Measurements from ENCODE around the gene EDN2.

Gene EDN2

DNA sequence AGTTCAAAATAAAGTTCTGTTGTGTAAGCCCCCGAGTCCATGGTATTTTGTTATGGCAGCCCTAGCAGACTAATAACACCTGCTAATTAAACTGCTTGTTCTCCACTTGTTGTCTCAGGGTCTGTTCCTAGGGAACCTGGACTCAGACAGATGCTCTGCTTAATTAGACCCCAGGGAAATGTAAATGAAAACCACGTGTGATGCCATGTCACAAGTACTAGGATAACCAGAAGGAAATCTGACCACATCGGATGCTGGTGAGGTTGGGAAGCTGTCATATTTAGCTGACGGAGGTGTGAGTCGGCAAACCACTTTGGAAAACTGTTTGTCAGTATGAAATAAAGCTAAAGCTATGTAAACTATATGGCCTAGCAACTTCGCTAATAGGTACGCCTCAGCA, 19.6 kb downstream of the EDN2 start:
- no peak for DNase-seq (ENCODE audit: low spot score)

DNA sequence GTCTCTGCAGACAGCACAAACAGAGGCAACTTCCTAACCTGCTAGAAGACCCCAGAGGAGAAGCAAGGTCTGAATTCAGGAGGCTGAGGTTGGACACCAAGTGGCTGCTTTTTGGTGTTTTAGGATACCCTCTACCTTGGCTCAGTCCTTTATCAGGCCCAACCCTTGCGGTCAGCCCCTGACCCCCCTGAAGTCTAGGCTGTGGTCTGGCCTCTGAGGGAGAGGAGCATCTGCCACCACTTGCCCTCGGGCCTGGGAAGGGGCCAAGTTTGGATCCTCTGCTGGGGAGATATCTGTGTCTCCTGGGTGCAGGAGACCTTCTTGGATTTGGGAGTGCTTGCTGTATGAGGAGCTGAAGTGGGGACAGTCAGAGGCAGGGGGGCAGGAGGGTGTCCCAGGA, 21.0 kb downstream of the EDN2 start:
- no peak for DNase-seq (ENCODE audit: low spot score)

DNA sequence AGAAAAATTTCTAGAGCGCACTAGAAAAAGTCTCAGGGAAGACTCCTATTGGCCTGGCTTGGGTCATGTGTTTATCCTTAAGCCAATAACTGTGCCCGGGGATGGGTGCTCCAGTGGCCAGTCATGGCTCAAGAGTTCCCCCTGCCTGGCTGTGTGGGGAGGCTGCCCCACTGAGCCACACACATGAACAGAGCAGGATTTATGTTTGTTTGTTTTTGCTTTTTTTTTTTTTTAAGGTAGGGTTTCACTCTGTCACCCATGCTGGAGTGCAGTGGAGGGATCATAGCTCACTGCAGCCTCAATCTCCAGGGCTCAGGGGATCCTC, 21.8 kb downstream of the EDN2 start:
- DNase-seq (ENCODE audit: low spot score): no peak

DNA sequence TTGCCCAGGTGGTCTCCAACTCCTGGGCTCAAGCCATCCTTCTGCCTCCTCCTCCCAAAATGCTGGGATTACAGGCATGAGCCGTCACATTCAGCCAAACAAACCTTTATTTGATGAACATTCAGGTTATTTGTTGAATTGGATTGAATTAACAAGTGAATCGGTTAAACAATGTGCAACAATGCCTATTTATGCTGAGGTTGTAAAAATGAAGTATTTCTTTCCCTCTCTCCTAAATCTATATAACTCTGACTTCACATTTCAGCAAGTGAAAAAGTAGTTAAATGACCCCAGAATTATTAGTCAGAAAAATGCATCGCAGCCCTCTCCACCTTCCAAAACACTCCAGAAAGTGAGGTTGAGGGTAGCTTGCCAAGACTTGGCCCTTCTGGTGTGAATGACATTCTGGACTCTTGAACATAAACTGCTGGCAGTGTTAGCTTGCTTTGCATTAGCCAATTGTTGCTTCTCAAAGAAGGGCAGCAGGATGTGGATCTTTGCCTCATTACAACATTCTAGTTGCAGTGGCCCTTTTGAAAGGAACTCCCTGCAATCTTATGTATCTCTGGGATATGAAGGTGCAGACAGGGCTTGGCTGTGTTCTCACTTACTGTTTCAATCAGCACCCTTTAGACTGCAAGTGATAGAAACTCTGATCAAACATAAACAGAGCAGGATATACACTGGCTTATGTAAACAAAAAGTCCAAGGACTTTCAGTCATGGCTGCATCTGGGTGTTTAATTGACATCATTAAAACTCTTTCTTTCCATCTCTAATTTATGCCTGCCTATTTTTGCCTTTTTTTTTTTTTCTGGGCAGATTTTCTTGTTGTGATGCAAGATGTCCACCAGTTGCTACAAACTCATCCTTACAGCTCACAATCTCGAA, 22.4 kb downstream of the EDN2 start:
- no peak for DNase-seq (ENCODE audit: low spot score)

DNA sequence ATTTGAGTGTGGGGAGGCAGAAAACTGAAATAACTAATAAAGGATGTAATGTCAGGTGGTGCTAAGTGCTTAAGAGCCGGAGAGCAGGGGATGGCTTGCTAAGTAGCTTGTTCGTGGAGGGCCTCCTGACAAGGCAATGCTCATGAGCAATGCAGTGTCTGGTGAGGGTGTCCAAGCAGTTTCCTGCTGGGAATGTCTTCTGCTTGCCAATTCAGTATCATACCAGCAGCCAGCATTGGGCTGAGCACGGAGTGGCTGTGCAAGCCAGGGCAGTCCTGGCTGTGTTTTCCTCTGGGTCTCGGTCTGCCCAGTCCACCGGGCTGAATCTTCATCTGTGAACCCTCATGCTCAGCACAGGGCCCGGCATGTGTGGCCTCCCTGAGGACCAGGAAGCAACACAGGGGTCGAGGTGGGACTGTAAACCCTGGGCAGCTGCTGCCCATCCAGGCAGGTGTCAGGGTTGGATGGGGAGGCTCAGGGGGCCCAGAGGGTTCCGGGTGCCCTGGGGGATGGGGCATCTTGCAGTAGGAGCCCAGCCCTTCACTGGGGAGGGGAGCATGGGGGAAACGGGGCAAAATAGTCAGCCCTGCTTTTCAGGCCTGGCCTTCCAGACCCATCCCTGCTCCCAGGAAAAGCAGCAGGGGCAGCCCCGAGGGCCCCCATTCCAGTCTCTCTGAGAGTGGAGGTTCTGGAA, 27.5 kb downstream of the EDN2 start:
- no peak for DNase-seq (ENCODE audit: low spot score)

DNA sequence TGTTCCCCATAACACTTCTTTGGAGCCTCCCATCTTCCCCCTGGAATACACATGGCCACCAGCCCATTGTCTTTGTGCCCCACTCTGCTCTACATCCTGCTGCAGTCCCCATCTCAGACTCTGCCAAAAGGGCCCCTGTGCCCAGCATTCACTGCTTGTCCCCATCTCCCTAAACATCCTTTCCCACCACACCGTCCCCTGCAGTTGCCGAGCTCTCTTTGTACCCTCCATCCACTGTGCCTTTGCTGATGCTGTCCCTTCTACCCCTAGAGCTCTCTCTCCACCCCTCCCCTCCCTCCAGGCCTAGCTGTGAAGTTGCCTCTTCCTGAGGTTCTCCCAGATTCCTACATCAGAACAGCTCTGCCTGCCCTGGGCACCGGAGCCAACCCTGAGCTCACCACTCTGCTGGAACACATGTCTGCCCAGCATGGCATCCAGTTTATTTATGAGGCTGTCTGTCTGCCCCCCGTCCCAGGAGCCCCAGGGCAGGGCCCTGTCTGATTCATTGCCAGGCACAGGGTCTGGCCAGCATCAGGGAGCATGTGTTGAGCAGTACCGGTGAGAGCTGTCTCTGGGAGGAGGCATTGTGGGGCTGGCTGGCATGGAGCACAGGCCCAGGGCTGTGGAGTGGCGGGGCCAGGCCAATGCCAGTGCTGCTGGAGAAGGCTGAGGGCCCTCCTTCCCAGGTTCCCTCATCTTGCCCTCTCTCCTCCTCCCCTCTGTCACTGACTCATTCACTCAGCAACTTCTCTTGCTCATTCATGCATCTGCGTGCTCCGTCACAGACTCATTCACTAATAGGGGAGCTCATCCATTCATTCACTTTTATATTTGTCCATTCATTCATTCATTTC, 28.8 kb downstream of the EDN2 start:
- no peak for DNase-seq (ENCODE audit: low spot score)

DNA sequence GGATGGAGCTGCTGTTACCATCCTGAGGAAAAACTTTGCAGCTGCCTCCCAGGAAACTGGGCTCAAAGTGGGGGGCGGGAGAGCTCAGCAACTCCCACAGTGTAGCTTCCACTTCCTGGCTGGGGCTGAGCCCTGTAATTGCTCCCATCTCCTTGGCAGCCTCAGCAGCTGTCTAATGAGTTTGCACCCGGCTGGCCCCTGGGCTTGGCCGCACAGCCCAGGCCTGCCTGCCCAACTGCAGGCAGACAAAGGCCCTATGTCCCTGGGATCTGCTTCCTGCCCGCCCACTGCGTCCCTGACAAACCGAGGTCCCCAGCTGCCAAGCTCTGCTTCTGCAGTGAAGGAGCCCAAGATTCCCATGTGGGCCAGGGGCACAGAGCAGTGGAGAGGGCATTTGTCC, 30.1 kb downstream of the EDN2 start:
- DNase-seq (ENCODE audit: low spot score): no peak

DNA sequence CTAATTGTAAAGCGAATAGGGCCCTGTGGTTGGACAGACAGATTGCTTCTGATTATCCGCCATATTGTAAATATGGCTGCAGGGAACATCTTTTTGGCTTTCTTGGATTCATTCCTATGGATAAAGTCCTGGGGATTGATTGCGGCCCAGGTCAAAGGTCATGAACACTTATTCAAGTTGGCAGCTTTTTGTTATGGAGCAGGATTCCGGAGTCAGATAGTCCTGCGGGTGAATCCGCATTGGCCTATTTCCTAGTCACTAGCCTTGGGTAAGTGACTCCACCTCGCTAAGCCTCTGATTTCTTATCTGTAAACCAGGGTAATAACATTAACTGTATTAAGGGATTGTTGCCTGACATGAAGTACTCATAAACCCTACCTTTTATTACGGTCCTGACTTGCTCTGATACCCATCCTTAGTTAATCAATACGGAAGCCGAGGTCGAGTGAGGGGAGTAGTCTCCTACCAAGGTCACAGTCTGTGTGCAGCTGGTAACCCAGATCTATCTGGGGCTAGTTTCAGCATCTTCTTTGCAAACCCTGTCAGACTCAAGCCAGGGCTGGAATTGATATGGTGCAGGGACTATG, 31.7 kb downstream of the EDN2 start:
- DNase-seq (ENCODE audit: low spot score): no peak

DNA sequence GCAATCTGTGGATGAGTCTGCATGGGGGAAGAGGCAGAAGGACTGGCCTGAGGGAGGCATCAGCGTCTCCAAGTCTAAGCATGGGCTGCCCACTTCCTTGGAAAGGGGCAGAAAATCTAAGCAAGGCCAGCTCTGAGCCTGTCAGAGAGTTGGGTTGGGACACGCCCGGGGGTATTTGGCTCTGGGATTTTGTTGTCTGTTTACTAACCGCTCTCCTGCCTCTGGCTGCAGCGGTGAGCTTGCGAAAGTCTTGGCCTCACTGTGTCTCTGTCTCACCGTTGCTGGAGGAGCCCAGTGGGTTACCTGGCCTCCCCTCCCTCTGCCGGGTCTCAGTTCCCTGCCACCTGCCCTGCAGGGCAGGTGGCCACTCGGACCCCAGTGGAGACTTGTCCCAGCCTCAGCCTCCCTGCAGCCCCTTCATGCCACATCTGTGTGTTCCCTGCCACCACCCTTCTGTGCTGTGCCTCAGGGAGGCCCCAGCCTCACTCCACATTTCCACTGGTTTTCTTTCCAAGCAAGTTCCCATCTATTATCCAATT, 33.7 kb downstream of the EDN2 start:
- no peak for DNase-seq (ENCODE audit: low spot score)

DNA sequence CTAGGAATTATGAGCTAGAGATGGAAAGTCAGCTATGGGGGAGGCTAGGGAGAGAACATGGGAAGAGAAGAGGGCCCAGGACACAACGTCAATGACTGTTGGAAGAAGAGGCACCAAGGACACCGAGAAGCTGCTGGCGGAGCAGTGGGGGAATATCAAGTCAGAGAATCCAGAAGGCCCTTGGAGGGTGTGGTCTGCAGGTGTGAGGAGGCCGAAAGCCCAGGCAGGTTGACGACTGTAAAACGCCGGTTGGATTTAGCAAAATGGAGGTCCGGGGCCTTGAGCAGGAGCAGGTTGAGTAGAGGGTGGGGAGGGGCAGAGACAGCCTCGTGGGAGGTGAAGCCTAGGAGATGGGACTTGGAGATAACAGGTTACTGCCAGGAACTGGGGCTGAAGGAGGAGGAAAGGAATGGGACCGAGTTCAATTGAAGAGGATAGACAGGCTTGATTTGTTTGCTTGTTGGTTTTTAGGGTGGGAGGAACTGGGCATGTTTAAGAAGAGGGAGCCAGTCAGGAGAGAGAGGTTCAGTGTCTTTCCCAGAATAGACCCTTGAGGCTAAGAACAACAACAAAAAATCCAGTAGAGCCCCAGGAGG, 35.1 kb downstream of the EDN2 start:
- no peak for DNase-seq (ENCODE audit: low spot score)

DNA sequence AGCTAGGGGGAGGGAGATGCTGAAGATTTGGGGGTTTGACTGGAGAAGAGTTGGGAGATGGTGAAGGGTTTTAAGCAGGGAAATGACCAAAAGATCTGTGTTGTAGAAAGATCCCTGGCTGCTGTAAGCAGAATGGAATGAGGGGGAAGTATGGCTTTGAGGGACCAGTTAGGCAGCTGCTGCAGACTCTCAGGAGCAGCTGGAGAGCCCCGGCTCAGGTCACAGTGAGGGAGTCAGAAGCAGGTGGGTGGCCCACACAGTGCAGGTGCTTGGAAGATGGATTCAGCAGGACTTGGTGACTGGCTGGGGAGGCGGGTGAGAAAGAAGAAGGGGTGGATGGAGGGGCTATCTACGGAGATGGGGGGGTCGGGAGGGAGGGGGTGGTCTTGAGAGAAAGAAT, 35.7 kb downstream of the EDN2 start:
- no peak for DNase-seq (ENCODE audit: low spot score)

DNA sequence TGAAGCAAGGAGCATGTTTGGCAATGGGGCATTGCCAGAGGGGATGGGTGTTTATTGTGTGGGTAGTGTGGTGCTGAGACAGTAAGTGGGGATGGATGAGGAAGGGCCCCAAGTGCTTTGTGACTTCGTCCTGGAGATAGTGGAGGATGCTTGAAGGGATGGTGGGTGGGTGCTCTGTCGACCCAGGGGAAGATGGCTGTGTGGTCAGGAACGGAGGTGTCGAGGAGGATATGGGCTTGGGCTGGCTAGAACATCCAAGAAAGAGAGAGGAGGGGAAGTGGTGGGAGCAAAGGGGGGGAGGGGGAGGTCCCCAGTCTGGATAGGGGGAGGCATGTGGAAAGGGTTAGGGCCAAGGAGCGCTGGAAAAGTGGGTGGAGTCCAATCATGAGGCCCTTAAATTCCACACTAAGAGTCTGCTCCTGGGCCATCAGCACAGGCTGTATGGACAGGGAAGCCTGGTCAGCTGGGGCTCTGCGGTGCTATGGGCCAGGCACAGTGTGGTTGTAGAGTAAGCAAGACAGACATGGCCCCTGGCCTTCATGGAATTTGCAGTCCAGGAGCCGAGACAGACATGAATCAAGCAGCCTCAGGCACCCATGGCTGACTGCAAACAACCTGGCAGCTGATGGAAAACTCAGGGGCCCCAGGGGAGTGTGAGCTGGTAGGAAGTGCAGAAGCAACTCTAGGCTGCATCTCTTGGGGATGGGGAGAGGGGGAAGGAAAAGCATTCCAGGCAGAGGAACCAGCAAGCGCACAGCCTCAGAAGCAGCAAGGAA, 36.3 kb downstream of the EDN2 start:
- DNase-seq (ENCODE audit: low spot score): no peak

DNA sequence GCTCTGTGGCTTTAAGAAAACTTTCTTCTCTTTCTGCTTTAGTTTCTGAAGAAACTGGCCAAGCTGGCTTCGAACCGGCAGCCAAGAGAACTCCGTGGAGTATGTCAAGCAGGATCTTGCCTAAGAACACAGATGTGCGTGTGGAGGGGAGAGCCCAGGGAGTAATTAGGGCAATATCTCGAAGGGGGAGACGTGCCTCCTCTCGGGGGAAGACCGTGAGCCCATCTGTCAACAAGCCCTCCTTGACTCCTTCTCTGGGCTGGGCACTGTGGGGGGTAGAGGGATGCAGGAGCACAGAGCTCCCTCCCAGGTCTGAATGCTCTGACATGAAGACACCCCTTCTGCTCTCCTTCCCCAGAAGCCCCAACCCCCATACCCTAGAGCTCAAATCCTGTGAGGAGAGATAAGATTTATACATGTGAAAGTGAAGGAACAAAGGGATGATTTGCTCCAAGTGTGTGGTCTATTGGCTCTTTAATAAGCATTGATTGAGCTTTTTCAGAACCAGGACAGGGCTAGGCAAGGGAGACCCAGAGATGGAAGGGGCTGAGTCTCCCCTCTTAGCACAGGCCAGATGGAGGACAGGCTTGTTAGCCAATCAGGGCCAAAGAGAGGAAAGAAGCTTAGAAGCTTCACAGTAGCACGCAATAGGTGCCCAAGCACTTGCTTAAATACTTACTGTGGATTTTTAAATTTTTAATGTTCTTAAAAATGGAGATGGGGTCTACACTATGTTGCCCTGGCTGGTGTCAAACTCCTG, 37.5 kb downstream of the EDN2 start:
- no peak for DNase-seq (ENCODE audit: low spot score)

DNA sequence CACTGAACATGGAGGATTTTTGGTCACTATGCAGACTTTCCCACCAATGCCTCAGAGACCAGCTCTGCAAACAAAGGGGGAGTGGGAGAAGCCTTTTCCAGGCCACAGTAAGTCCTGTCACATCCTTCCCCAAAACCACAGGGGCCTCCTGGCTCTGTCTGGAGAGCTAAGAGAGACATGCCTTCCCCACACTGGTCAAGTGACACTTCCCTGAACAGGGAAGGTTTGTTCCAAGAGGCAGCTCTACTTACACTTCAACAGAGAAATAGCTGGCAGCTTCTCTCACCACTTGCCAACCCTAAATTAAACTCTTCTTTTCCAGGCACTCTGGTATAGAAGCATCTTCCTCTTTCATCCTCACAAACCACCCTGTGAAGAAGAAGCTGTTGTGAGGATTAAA, 39.7 kb downstream of the EDN2 start:
- DNase-seq (ENCODE audit: low spot score): no peak

DNA sequence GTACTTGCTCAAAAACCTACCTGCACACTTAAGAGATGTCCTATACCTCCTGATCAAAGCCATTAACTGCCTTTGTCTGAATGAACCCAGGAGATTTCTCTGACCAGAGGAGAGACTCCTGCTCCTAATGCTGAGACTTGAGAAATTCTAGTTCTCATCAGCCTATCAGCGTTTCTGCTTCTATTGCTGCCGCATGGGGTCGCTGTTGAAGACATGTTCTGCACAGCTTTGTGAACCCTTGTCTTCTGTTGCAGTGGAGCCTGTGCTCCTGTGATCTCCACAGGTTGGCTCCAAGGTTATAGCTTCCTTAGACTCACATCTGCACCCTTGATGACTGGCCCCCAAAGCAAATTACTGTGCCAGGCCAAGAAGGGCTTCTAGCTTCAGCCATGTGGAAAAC, 40.2 kb downstream of the EDN2 start:
- no peak for DNase-seq (ENCODE audit: low spot score)

DNA sequence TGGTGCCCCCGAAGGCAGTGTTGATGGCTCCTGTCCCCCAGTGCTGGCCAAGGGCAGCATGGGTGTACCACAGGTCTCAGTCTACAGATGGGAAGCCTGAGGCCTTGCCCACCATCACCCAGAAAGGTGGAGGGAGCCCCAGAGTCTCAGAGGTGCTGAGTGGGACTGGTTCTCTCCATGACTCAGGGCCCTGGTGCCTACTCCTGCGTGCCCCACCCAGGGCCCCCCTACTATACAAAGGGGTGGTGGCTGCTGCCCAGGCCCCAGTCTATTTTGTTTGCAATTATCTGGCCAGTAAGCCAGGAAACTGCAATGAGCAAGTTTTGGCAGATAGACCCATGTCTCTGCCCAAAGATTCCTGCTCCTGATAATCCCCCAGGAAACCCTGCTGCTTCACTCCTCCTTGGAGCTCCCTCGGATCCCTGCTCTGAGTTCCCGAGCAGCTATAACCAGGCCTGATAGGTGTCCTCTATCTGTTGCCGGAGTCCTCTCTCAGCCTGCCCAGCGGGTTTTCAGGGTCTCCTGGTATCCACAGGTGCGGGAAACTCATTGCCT, 41.7 kb downstream of the EDN2 start:
- no peak for DNase-seq (ENCODE audit: low spot score)

DNA sequence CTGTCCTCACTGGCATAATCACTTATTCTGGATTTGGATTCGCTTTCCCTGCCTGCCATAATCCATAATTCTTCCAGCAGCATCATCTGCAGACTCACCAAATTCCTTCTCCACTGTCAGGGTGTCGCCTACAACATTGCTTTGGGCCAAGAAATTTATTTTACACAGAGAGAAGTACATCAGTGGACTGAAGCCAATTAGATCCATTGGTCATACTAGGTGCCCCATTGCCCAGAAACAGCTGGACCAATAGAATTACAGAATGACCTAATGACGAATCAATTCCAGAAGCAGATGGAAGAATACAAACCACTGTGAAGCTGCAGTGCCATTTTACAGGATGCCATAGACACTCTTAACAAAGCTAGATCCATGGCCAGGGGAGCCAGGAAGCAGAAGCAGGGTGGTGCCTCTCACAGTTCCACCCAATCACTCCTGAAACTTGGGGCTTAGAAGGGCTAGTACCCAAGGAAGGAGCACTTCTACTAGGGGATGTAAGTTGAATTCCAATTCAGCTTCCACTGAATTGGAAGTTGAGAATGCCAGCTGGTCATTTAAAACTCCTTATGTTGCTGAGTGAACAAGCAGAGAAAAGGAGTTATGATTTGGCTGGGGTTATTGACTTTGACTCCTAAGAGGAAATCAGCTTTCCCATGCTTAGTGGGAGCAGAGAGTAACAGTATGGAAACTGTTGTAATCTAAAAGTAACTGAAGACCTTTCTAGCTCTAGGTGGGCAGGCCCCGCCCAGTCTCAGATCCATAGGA, 44.0 kb downstream of the EDN2 start:
- no peak for DNase-seq (ENCODE audit: low spot score)

DNA sequence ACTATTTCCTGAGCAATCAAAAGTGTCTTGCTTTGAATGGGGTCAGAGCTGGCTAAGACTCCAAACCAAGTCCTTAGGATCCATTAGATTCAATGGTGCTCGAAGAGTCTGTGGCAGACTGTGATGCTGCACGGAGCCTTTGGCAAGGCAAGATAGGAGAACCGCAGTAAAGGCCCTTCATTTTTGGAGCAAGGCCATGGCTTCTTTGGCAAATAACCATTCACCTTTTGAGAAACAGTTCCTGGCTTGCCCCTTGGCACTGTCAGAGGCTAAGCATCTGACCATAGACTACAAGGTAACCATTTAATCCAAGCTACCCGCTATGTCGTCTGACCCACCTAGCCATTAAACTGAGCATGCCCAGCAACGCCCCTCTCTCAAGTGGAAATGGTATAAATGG, 45.2 kb downstream of the EDN2 start:
- no peak for DNase-seq (ENCODE audit: low spot score)

DNA sequence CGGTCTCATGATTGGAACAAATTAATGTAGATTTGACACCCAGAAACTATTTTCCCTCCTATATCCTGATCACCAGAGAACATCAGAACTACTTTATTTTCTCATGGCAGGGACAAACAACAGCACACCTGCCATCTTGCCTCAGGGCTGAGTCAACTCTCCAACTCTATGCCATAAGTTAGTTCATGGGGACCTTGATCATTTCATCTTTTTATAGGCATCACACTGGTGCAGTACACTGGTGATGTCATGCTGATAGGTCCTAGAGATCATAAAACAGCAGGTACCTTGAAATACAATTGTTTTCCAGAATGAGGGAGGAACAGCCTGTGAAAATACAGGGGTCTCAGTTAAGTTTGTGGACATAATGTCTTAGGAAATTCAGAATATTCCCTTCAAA, 45.8 kb downstream of the EDN2 start:
- DNase-seq (ENCODE audit: low spot score): no peak
